Hypothalamus (tissue), 51 donors: ENCODE data around the gene MYOZ3.

Source experiments
- DNase-seq, 51 donors: peaks; one replicate each; lab custom pipeline; 2025; lab: John Stamatoyannopoulos, UW

The MYOZ3 gene

GRCh38 chr5:150655221-150655620 is 5.8 kb upstream of the MYOZ3 start:
- no peak for DNase-seq

GRCh38 chr5:150656191-150657132 is 4.6 kb upstream of the MYOZ3 start:
- DNase-seq: peak in 42 of 51 donors; percentile 12 to 85 (median 64)

GRCh38 chr5:150658121-150658520 is 2.9 kb upstream of the MYOZ3 start:
- no peak for DNase-seq

GRCh38 chr5:150658699-150659265 is 2.3 kb upstream of the MYOZ3 start:
- no peak for DNase-seq

- no peak for DNase-seq
Measured at GRCh38 chr5:150659360-150660107, 1.5 kb upstream of the MYOZ3 start.

GRCh38 chr5:150660108-150660831 is 781 bp upstream of the MYOZ3 start:
- DNase-seq: no peak

GRCh38 chr5:150661821-150662596 is 958 bp downstream of the MYOZ3 start:
- DNase-seq: no peak

GRCh38 chr5:150662731-150663516 is 1.9 kb downstream of the MYOZ3 start:
- no peak for DNase-seq

GRCh38 chr5:150663936-150664335 is 2.9 kb downstream of the MYOZ3 start:
- DNase-seq: no peak

GRCh38 chr5:150665044-150665443 is 4.0 kb downstream of the MYOZ3 start:
- DNase-seq: no peak

GRCh38 chr5:150670275-150670947 is 9.4 kb downstream of the MYOZ3 start:
- no peak for DNase-seq

GRCh38 chr5:150670948-150671310 is 9.9 kb downstream of the MYOZ3 start:
- DNase-seq: no peak

GRCh38 chr5:150671509-150672236 is 10.6 kb downstream of the MYOZ3 start:
- peak in 1 of 51 donors; percentile 15 for DNase-seq

- peak in 6 of 51 donors; percentile 18 to 59 (median 30) for DNase-seq
Measured at GRCh38 chr5:150672237-150672883, 11.3 kb downstream of the MYOZ3 start.

- no peak for DNase-seq
Measured at GRCh38 chr5:150672884-150673275, 11.8 kb downstream of the MYOZ3 start.

GRCh38 chr5:150674341-150674821 is 13.3 kb downstream of the MYOZ3 start:
- peak in 14 of 51 donors; percentile 13 to 74 (median 52) for DNase-seq

GRCh38 chr5:150675069-150675468 is 14.0 kb downstream of the MYOZ3 start:
- no peak for DNase-seq
